ENCODE measurements around the gene TAF1B. TPM values are rescaled to one million over a fixed set of nuclear protein-coding genes. Genes with fewer than 3 reads are reported as not detected.
A peak's percentile ranks its signal among the peaks of the same experiment; 100 is the strongest.
"Not testable (repeated sequence)": the region's sequence is repeated elsewhere in the genome, so short reads cannot be mapped to it uniquely, and the experiment has no call there.

Gene TAF1B
- total RNA-seq, 2 donors from 2014 or later, result 4.0 to 6.1 TPM

DNA sequence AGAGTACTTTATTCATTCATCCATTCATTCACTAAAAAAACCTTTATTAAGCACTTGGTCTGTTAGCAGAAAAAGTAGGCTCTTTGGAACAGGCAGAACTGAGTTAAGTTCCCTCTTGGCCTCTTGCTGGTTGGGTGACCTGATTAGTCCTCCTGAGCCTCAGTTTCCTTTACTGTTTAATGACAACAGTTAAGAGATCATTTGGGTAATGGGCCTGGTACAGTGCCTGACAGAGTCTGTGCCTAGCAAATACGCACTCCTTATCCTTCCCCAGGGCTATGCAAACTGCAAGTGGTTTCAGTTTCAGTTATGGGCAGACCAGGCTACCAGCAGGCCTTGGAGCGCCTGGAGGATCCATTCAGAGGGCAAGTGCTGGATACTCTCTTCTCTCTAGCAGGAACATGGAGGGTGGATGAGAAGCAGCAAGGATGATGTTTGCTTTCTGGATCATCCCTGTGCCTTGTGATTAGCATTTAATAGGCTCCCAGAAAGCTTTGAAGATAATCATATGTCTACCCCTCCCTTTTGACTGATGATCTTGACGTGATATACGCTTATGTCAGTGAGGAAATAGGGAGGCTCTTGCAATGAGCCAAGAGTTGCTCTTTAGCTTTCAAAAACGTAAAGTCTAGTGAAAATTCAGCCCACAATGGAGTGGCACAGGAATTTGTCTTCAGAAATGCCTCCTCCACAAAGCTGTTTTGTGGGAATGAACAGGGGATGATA, 12.4 kb upstream of the TAF1B start:
- peak; percentile 28 for DNase-seq (ENCODE audit: low spot score)
- TF ChIP-seq, protein P1, sequence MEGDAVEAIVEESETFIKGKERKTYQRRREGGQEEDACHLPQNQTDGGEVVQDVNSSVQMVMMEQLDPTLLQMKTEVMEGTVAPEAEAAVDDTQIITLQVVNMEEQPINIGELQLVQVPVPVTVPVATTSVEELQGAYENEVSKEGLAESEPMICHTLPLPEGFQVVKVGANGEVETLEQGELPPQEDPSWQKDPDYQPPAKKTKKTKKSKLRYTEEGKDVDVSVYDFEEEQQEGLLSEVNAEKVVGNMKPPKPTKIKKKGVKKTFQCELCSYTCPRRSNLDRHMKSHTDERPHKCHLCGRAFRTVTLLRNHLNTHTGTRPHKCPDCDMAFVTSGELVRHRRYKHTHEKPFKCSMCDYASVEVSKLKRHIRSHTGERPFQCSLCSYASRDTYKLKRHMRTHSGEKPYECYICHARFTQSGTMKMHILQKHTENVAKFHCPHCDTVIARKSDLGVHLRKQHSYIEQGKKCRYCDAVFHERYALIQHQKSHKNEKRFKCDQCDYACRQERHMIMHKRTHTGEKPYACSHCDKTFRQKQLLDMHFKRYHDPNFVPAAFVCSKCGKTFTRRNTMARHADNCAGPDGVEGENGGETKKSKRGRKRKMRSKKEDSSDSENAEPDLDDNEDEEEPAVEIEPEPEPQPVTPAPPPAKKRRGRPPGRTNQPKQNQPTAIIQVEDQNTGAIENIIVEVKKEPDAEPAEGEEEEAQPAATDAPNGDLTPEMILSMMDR (IDR thresholded peaks at IDR 0.05), result no peak
- H3K27ac ChIP-seq, result no peak overlapping the region
- no peak overlapping the region for H3K4me3 ChIP-seq
- no peaks in the 10 kb centered on the region for H3K27me3 ChIP-seq
- H3K9me3 ChIP-seq, result no peaks in the 10 kb centered on the region
- H3K4me1 ChIP-seq, result no peaks in the 10 kb centered on the region
- H3K36me3 ChIP-seq, result no peaks in the 10 kb centered on the region

DNA sequence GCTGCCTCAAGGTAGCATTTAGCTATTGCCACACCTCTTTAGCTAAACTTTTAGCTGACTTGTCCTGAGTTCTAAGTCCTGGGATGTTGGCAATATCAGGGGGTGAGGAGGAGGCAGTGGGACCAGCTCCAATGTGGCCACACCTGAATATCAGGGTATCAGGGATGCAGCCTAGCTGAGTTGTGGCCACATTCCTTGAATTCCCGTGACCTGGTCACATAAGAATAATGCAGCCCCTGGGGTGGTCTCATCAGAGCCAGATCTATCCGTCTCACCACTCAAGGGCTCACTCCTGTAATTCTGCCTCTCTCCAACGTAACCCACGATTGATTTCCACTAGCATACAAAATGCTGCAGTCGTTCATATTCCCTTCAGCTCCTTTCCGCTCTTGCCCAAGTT, 11.6 kb upstream of the TAF1B start:
- TF ChIP-seq, protein P1 (IDR thresholded peaks at IDR 0.05), result no peak
- Histone ChIP-seq H3K36me3 (no peaks in the 10 kb centered on the region), H3K4me1 (no peaks in the 10 kb centered on the region), H3K27me3 (no peaks in the 10 kb centered on the region), H3K4me3 (no peak overlapping the region), H3K27ac (no peak overlapping the region), H3K9me3 (no peaks in the 10 kb centered on the region)
- DNase-seq (ENCODE audit: low spot score), result peak; percentile 23

DNA sequence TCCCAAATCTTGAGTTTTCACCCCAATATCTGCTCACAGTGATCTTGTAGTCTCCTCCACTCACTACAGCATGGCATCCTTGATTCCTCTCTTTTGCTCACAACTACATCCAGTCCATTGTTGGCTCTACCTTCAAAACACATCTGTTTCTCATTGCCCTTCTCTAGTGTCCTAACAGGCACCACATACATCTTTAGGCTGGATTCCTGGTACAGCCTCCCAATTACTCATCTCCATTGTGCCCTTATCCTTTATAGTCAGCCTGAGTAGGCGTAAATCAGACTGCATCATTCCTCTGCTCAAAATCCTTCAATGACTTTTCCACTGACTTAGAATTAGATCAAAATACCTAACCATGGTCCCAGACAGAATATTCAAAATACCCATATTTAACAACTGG, 10.7 kb upstream of the TAF1B start:
- Histone ChIP-seq H3K27me3 (no peaks in the 10 kb centered on the region), H3K27ac (no peak overlapping the region), H3K36me3 (no peaks in the 10 kb centered on the region), H3K4me3 (no peak overlapping the region), H3K4me1 (no peaks in the 10 kb centered on the region), H3K9me3 (no peaks in the 10 kb centered on the region)
- TF ChIP-seq, protein P1 (IDR thresholded peaks at IDR 0.05), result no peak
- no peak for DNase-seq (ENCODE audit: low spot score)

DNA sequence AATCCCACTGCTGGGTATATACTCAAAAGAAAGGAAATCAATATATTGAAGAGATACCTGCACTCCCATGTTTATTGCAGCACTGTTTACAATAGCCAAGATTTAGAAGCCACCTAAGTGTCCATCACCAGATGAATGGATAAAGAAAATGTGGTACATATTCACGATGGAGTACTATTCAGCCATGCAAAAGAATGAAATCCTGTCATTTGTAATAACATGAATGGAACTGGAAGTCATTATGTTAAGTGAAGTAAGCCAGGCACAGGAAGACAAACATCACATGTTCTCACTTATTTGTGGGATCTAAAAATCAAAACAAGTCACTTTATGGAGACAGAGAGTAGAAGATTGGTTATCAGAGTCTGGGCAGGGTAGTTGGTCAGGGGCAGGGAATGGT, 8.2 kb upstream of the TAF1B start:
- not testable (repeated sequence) for H3K27me3 ChIP-seq

DNA sequence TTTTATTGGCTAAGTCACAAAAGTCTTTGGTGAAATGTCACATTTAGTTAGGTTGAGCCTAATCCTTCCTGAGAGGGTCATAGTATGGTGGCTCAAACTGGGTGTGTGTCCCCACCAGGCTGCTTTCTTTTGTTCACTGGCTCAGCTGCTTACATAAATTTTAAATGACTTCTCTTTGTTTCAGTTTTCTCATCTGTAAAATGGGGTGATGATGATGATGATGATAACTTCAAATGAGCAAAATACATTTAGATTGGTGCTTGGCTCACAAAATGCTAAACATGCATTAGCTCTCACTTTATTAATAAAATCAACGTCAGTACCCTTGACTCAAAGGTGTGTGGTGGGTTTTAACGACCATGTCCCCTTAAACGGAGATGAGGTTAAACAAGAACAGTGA, 7.2 kb upstream of the TAF1B start:
- DNase-seq (ENCODE audit: low spot score), result no peak
- H3K27me3 ChIP-seq, result no peaks in the 10 kb centered on the region
- H3K36me3 ChIP-seq, result no peaks in the 10 kb centered on the region
- no peak overlapping the region for H3K4me3 ChIP-seq
- no peaks in the 10 kb centered on the region for H3K4me1 ChIP-seq
- TF ChIP-seq, protein P1 (IDR thresholded peaks at IDR 0.05), result no peak
- no peaks in the 10 kb centered on the region for H3K9me3 ChIP-seq
- H3K27ac ChIP-seq, result no peak overlapping the region

More for the DNA sequence above, 8.2 kb upstream of the TAF1B start:
- not testable (repeated sequence) for DNase-seq (ENCODE audit: low spot score); H3K4me3 ChIP-seq; H3K9me3 ChIP-seq; H3K27ac ChIP-seq; H3K4me1 ChIP-seq; H3K36me3 ChIP-seq

DNA sequence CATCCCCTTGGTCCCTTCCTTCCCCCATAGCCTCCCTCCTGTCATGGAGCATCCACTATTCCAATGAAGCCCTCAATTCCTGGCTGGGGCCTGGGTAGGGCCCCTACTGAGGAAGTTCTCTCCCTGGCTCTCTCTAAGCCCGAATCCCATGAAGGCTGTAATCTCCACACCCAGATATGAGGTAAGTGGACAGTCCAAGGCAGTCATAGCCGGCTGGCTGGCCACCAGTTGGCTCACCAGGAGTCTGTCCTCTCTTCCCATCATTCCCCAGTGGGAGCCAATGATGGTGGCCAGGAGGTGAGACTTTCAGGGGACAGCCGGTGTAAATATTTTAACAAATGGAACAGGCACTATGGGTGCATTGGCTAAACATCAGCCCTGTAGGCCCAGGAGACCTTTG, 6.8 kb upstream of the TAF1B start:
- Histone ChIP-seq H3K4me3 (no peak overlapping the region), H3K9me3 (no peaks in the 10 kb centered on the region), H3K27me3 (no peaks in the 10 kb centered on the region), H3K36me3 (no peaks in the 10 kb centered on the region), H3K4me1 (no peaks in the 10 kb centered on the region), H3K27ac (no peak overlapping the region)
- TF ChIP-seq, protein P1 (IDR thresholded peaks at IDR 0.05), result no peak
- DNase-seq (ENCODE audit: low spot score), result no peak

Measured in right atrium auricular region (tissue), 2 donors.